Peyer's patch (tissue), 4 donors: ENCODE results near the gene PKP2.

Experiments
- CTCF ChIP-seq, 6 experiments: fragments of 450-650 bp in 4 of 6; fragments of 200-600 bp in 2 of 6; sonication (generic) in 1 of 6; IDR thresholded peaks; one replicate each; pipeline ENCODE4 v1.5.1; 2017 to 2019; ENCODE audit warnings: antibody characterized with exemption in 6 of 6, mild to moderate bottlenecking in 3 of 6, moderate library complexity in 1 of 6
- POLR2A ChIP-seq, 2 donors: fragments of 450-650 bp; IDR thresholded peaks; one replicate each; pipeline ENCODE4 v1.5.1; 2017; ENCODE audit warnings: antibody characterized with exemption in 2 of 2, mild to moderate bottlenecking in 2 of 2, moderate library complexity in 2 of 2

GRCh38 chr12:32841061-32841460 is 55.5 kb downstream of the PKP2 start:
- no peak for TF ChIP-seq CTCF (IDR thresholded peaks at IDR 0.05)
- TF ChIP-seq POLR2A (IDR thresholded peaks at IDR 0.05) = no peak
